Astrocyte (in vitro differentiated cells and primary cell): ENCODE measurements around the gene ZFYVE28. TPM values are rescaled to one million over a fixed set of nuclear protein-coding genes. Genes with fewer than 3 reads are reported as not detected.

Experiments used
- DNase-seq: peaks from one replicate; pipeline ENCODE4 v3.0.0-alpha.2; 2010; ENCODE audit warnings: low read depth
- FAIRE-seq: peaks from 2 replicates; lab custom pipeline; 2011; peaks lifted over from hg19 to GRCh38; lab: Jason Lieb, UNC
- H2AFZ ChIP-seq: 2 replicates; pipeline ENCODE4 v1.6.0; 2012; ENCODE audit warnings: low read depth, low read length, inconsistent platforms
- H3K27ac ChIP-seq: 2 replicates; pipeline ENCODE4 v1.5.1; 2011; ENCODE audit warnings: low read depth, low read length, inconsistent platforms
- H3K27me3 ChIP-seq: 2 replicates; pipeline ENCODE4 v1.6.0; 2011; ENCODE audit warnings: low read length, inconsistent platforms; ENCODE audit not compliant: insufficient read depth
- H3K36me3 ChIP-seq: 2 replicates; pipeline ENCODE4 v1.5.1; 2011; ENCODE audit warnings: low read length, inconsistent platforms; ENCODE audit not compliant: insufficient read depth
- H3K4me1 ChIP-seq: 2 replicates; pipeline ENCODE4 v1.5.1; 2011; ENCODE audit warnings: low read length, inconsistent platforms; ENCODE audit not compliant: insufficient read depth
- H3K4me2 ChIP-seq: 2 replicates; pipeline ENCODE4 v1.6.0; 2012; ENCODE audit warnings: low read length, inconsistent platforms
- H3K4me3 ChIP-seq: 2 replicates; pipeline ENCODE4 v1.5.1; 2011; ENCODE audit warnings: low read depth, mild to moderate bottlenecking, low read length, inconsistent platforms; ENCODE audit not compliant: insufficient read depth
- H3K79me2 ChIP-seq: 2 replicates; pipeline ENCODE4 v1.6.0; 2012; ENCODE audit warnings: mild to moderate bottlenecking, low read length, inconsistent platforms; ENCODE audit not compliant: insufficient read depth
- H3K9ac ChIP-seq: 2 replicates; pipeline ENCODE4 v1.6.0; 2012; ENCODE audit warnings: mild to moderate bottlenecking, low read length, inconsistent platforms
- H3K9me3 ChIP-seq: 2 replicates; pipeline ENCODE4 v1.5.1; 2012; ENCODE audit warnings: low read depth, mild to moderate bottlenecking, low read length, inconsistent platforms; ENCODE audit not compliant: insufficient read depth
- H4K20me1 ChIP-seq: 2 replicates; pipeline ENCODE4 v1.6.0; 2012; ENCODE audit warnings: low read length, inconsistent platforms; ENCODE audit not compliant: insufficient read depth
- H3K27ac Mint-ChIP-seq: one replicate; pipeline ENCODE4 v1.8.0; 2021; ENCODE audit warnings: mild to moderate bottlenecking, mixed read lengths; ENCODE audit not compliant: unreplicated experiment
- H3K27me3 Mint-ChIP-seq: one replicate; pipeline ENCODE4 v1.8.0; 2021; ENCODE audit warnings: low read depth, mixed read lengths; ENCODE audit not compliant: unreplicated experiment
- H3K36me3 Mint-ChIP-seq: one replicate; pipeline ENCODE4 v1.8.0; 2021; ENCODE audit warnings: low read depth, mixed read lengths; ENCODE audit not compliant: unreplicated experiment
- H3K4me1 Mint-ChIP-seq: one replicate; pipeline ENCODE4 v1.8.0; 2021; ENCODE audit warnings: low read depth, mixed read lengths; ENCODE audit not compliant: unreplicated experiment
- H3K4me3 Mint-ChIP-seq: one replicate; pipeline ENCODE4 v1.8.0; 2021; ENCODE audit warnings: mild to moderate bottlenecking, moderate library complexity, mixed read lengths; ENCODE audit not compliant: unreplicated experiment
- H3K9me3 Mint-ChIP-seq: one replicate; pipeline ENCODE4 v1.8.0; 2021; ENCODE audit warnings: mild to moderate bottlenecking, mixed read lengths; ENCODE audit not compliant: unreplicated experiment
- CTCF ChIP-seq: IDR thresholded peaks from 2 replicates; pipeline ENCODE4 v1.5.1; 2011; ENCODE audit warnings: low read depth, mild to moderate bottlenecking, inconsistent platforms, low read length, moderate library complexity; ENCODE audit not compliant: insufficient read depth
- EZH2 ChIP-seq: IDR thresholded peaks from 2 replicates; pipeline ENCODE4 v1.6.1; 2012; ENCODE audit warnings: mild to moderate bottlenecking, low read length, inconsistent platforms; ENCODE audit not compliant: insufficient read depth
- total RNA-seq: library from RNA; stranded (reverse); gene quantifications from 2 replicates; pipeline ENCODE4 v1.2.1, GENCODE V29; 2021

ZFYVE28 gene
- total RNA-seq, 1 donor from 2014 or later, result 0.68 TPM

- Histone ChIP-seq H3K9me3 (no peaks in the 10 kb centered on the region), H3K4me2 (no peak overlapping the region), H3K36me3 (no peaks in the 10 kb centered on the region), H2AFZ (no peak overlapping the region), H3K4me1 (no peaks in the 10 kb centered on the region), H4K20me1 (no peaks in the 10 kb centered on the region), H3K79me2 (no peaks in the 10 kb centered on the region), H3K4me3 (no peak overlapping the region), H3K27ac (no peak overlapping the region), H3K27me3 (no peaks in the 10 kb centered on the region), H3K9ac (no peak overlapping the region)
- Mint-ChIP-seq H3K27me3 (peaks cover 17% of the 10 kb centered on the region), H3K36me3 (no peaks in the 10 kb centered on the region), H3K4me1 (no peaks in the 10 kb centered on the region), H3K27ac (no peak overlapping the region), H3K4me3 (no peak overlapping the region), H3K9me3 (no peaks in the 10 kb centered on the region)
- DNase-seq (no peak), FAIRE-seq (no peak)
- no peak for TF ChIP-seq CTCF
- no peak for TF ChIP-seq EZH2
These were observed 24.8 kb upstream of the ZFYVE28 start for GRCh38 chr4:2443061-2443730.

- H3K4me1 Mint-ChIP-seq, result no peaks in the 10 kb centered on the region
- H3K4me3 Mint-ChIP-seq, result no peak overlapping the region
- Histone ChIP-seq H3K4me2 (no peak overlapping the region), H3K9ac (no peak overlapping the region), H3K4me3 (no peak overlapping the region), H3K79me2 (no peaks in the 10 kb centered on the region), H4K20me1 (no peaks in the 10 kb centered on the region), H3K36me3 (no peaks in the 10 kb centered on the region), H3K27ac (no peak overlapping the region), H3K27me3 (no peaks in the 10 kb centered on the region), H2AFZ (no peak overlapping the region), H3K9me3 (no peaks in the 10 kb centered on the region), H3K4me1 (no peaks in the 10 kb centered on the region)
- TF ChIP-seq CTCF, result no peak
- TF ChIP-seq EZH2, result no peak
- H3K9me3 Mint-ChIP-seq, result no peaks in the 10 kb centered on the region
- no peaks in the 10 kb centered on the region for H3K36me3 Mint-ChIP-seq
- DNase-seq, result no peak
- peaks cover 23% of the 10 kb centered on the region for H3K27me3 Mint-ChIP-seq
- no peak overlapping the region for H3K27ac Mint-ChIP-seq
- no peak for FAIRE-seq
These were observed 23.9 kb upstream of the ZFYVE28 start for GRCh38 chr4:2442175-2442993.
